HG02938 (cell line): ENCODE measurements around the gene LCE2B.

Experiments
- ATAC-seq: cut with Tn5 transposase; IDR thresholded peaks from one replicate; pipeline ENCODE4 v1.9.1; 2021; ENCODE audit warnings: mild to moderate bottlenecking, moderate library complexity; ENCODE audit not compliant: unreplicated experiment

LCE2B gene

GRCh38 chr1:152728986-152729385, 43.1 kb downstream of the LCE2B start:
- no peak for ATAC-seq

- no peak for ATAC-seq
Measured at GRCh38 chr1:152735648-152736047, 49.7 kb downstream of the LCE2B start.
